ENCODE measurements around the gene ZNF860.
"Not testable (repeated sequence)": the region's sequence is repeated elsewhere in the genome, so short reads cannot be mapped to it uniquely, and the experiment has no call there.

ZNF860 gene

GRCh38 chr3:31985831-31986230 lies 4.3 kb downstream of the ZNF860 start:
- peaks cover 4 to 10% of the 10 kb centered on the region in 2 experiments for H3K4me1 ChIP-seq (ENCODE audit: control insufficient read depth in 1 of 2, insufficient read depth in 1 of 2, low read depth in 1 of 2, low read length in 1 of 2)
- H3K27ac ChIP-seq: no peak overlapping the region
- H3K4me3 ChIP-seq (ENCODE audit: low read depth in 1 of 2, low read length in 1 of 2): no peak overlapping the region
- peaks cover 39% of the 10 kb centered on the region for H3K27me3 ChIP-seq
- TF ChIP-seq CTCF (IDR thresholded peaks at IDR 0.05): no peak
- no peaks in the 10 kb centered on the region for H3K9me3 ChIP-seq
- H3K36me3 ChIP-seq: no peaks in the 10 kb centered on the region

DNA sequence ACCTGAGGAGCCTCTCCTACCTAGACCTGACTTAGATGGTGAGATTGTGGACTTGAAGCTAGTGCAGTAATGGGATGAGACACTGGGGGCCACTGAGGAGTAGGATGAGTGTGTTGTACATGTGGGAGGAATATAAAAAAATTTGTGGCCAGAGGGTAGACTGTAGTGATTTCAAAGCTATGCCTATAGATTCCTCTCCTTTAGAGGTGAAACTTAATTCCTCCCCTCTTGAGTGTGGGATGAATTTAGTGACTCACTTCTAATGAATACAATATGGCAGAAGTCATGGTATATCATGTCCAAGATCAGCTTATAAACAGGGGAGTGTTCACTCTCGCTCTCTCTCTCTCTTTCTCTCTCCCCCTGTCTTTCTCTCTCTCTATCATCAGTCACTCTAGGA lies 6.7 kb downstream of the ZNF860 start:
- peaks cover 14% of the 10 kb centered on the region for H3K27me3 ChIP-seq
- no peak overlapping the region for H3K27ac ChIP-seq
- no peaks in the 10 kb centered on the region for H3K36me3 ChIP-seq
- no peak for TF ChIP-seq CTCF (IDR thresholded peaks at IDR 0.05)
- H3K9me3 ChIP-seq: no peaks in the 10 kb centered on the region
- no peak overlapping the region for H3K4me3 ChIP-seq (ENCODE audit: low read depth in 1 of 2, low read length in 1 of 2)
- no peaks in the 10 kb centered on the region for H3K4me1 ChIP-seq (ENCODE audit: control insufficient read depth in 1 of 2, insufficient read depth in 1 of 2, low read depth in 1 of 2, low read length in 1 of 2)

DNA sequence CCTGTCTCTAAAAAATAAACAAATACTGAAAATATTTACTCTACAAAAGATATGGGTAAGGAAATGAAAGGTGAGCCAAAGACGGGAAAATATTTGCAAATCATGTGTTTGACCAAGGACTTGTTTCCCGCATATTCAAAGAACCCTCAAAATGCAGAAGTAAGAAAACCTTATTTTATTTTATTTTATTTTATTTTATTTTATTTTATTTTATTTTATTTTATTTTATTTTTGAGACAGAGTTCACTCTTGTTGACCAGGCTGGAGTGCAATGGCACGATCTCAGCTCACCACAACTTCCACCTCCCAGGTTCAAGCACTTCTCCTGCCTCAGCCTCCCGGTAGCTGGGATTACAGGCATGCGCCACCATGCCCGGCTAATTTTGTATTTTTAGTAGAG lies 11.4 kb downstream of the ZNF860 start:
- H3K4me3 ChIP-seq (ENCODE audit: low read depth in 1 of 2, low read length in 1 of 2); H3K27me3 ChIP-seq; H3K4me1 ChIP-seq (ENCODE audit: control insufficient read depth in 1 of 2, insufficient read depth in 1 of 2, low read depth in 1 of 2, low read length in 1 of 2); H3K27ac ChIP-seq; H3K9me3 ChIP-seq; H3K36me3 ChIP-seq: not testable (repeated sequence)

- Histone ChIP-seq H3K9me3 (no peaks in the 10 kb centered on the region), H3K27ac (no peak overlapping the region), H3K4me3 (ENCODE audit: low read depth in 1 of 2, low read length in 1 of 2) (no peak overlapping the region), H3K36me3 (no peaks in the 10 kb centered on the region), H3K27me3 (no peaks in the 10 kb centered on the region), H3K4me1 (ENCODE audit: control insufficient read depth in 1 of 2, insufficient read depth in 1 of 2, low read depth in 1 of 2, low read length in 1 of 2) (no peaks in the 10 kb centered on the region)
- no peak for TF ChIP-seq CTCF (IDR thresholded peaks at IDR 0.05)
Observed at GRCh38 chr3:31993843-31994242, 12.3 kb downstream of the ZNF860 start.

- H3K27me3 ChIP-seq; H3K4me3 ChIP-seq (ENCODE audit: low read depth in 1 of 2, low read length in 1 of 2); H3K36me3 ChIP-seq; H3K27ac ChIP-seq; H3K9me3 ChIP-seq; H3K4me1 ChIP-seq (ENCODE audit: control insufficient read depth in 1 of 2, insufficient read depth in 1 of 2, low read depth in 1 of 2, low read length in 1 of 2): not testable (repeated sequence)
Observed at GRCh38 chr3:31995026-31995425, 13.5 kb downstream of the ZNF860 start.

DNA sequence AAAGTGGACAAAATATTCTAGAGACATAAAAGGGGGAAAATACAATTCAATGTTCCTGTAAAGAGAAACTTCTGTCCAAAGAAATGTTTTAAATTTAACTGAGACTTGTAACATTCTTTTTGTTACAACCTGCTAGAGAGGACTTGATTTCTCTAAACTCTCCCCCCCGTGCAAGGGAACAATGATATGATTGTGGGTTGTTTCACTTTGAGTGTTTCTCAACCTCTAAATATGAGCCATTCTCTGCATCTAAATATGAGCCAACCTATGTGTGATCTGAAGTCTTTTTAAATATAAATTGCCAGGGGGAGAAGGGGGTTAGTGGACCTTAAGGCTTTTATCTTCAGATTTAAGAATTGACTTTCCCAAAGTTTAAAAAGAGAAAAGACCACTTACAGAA lies 14.6 kb downstream of the ZNF860 start:
- Histone ChIP-seq H3K4me1 (ENCODE audit: control insufficient read depth in 1 of 2, insufficient read depth in 1 of 2, low read depth in 1 of 2, low read length in 1 of 2) (no peaks in the 10 kb centered on the region), H3K27me3 (no peaks in the 10 kb centered on the region), H3K36me3 (no peaks in the 10 kb centered on the region), H3K27ac (no peak overlapping the region), H3K9me3 (no peaks in the 10 kb centered on the region), H3K4me3 (ENCODE audit: low read depth in 1 of 2, low read length in 1 of 2) (no peak overlapping the region)
- no peak for TF ChIP-seq CTCF (IDR thresholded peaks at IDR 0.05)

DNA sequence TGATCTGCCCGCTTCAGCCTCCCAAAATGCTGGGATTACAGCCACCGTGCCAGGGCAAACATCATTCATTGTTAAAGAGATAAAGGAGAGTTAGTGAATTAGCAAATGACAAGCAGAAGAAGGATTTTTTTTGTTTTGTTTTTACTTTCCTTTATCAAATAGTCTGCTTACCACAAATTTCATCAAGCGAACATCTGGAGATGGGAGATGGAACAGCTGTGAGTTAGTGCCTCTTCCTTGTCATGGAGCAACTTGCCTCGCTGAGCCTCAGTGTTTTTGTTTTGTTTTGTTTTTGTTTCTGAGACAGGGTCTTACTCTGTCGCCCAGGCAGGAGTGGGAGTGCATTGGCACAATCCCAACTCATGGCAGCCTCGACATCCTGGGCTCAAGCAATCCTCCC lies 15.9 kb downstream of the ZNF860 start:
- no peak overlapping the region for H3K27ac ChIP-seq
- no peak for TF ChIP-seq CTCF (IDR thresholded peaks at IDR 0.05)
- H3K36me3 ChIP-seq: no peaks in the 10 kb centered on the region
- no peaks in the 10 kb centered on the region for H3K9me3 ChIP-seq
- H3K4me1 ChIP-seq (ENCODE audit: control insufficient read depth in 1 of 2, insufficient read depth in 1 of 2, low read depth in 1 of 2, low read length in 1 of 2): no peaks in the 10 kb centered on the region
- no peak overlapping the region for H3K4me3 ChIP-seq (ENCODE audit: low read depth in 1 of 2, low read length in 1 of 2)
- H3K27me3 ChIP-seq: no peaks in the 10 kb centered on the region

Measured in neutrophil (primary cell).